ENCODE results near the gene FAM227B. TPM values are rescaled to one million over a fixed set of nuclear protein-coding genes. Genes with fewer than 3 reads are reported as not detected.

The FAM227B gene
- total and polyA plus RNA-seq, 2 experiments from 2014 or later: 10.4 to 23.6 TPM

DNA sequence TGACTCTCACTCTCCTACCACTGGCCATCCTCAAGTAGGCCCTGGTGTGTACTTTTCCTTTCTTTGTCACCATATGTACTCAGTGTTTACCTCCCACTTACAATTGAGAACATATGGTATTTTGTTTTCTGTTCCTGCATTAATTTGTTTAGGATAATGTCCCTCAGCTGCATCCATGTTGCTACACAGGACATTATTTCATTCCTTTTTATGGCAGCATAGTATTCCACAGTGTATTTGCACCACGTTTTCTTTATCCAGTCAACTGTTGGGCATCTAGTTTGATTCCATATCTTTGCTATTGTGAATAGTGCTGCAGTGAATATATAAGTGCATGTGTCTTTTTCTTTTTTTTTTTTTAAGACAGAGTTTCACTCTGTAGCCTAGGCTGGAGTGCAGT, 324.4 kb downstream of the FAM227B start:
- Histone ChIP-seq H3K27ac (no peak overlapping the region), H3K9me3 (ENCODE audit: low read depth) (no peaks in the 10 kb centered on the region), H3K36me3 (peaks cover 5% of the 10 kb centered on the region), H3K4me1 (ENCODE audit: low read depth) (no peaks in the 10 kb centered on the region), H3K27me3 (no peaks in the 10 kb centered on the region), H3K4me3 (no peak overlapping the region)
- TF ChIP-seq, protein P1, sequence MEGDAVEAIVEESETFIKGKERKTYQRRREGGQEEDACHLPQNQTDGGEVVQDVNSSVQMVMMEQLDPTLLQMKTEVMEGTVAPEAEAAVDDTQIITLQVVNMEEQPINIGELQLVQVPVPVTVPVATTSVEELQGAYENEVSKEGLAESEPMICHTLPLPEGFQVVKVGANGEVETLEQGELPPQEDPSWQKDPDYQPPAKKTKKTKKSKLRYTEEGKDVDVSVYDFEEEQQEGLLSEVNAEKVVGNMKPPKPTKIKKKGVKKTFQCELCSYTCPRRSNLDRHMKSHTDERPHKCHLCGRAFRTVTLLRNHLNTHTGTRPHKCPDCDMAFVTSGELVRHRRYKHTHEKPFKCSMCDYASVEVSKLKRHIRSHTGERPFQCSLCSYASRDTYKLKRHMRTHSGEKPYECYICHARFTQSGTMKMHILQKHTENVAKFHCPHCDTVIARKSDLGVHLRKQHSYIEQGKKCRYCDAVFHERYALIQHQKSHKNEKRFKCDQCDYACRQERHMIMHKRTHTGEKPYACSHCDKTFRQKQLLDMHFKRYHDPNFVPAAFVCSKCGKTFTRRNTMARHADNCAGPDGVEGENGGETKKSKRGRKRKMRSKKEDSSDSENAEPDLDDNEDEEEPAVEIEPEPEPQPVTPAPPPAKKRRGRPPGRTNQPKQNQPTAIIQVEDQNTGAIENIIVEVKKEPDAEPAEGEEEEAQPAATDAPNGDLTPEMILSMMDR (IDR thresholded peaks at IDR 0.05; ENCODE audit: low read depth, low read length): no peak
- no peak for DNase-seq (ENCODE audit: low read depth in 1 of 2, low spot score in 1 of 2)

DNA sequence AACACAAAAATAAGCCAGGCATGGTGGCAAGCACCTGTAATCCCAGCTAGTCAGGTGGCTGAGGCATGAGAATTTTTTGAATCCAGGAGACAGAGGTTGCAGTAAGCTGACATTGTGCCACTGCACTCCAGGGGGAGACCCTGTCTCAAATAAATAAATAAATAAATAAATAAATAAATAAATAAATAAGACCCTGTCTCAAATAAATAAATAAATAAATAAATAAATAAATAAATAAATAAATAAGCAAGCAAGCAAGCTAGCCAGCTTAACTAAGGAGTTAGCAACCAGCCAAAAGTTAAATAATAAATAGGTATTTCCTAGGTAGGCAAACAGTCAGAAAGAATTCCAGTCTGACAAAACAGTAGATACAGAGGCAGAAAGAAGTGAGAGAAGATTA, 326.7 kb downstream of the FAM227B start:
- H3K27me3 ChIP-seq: no peaks in the 10 kb centered on the region
- H3K36me3 ChIP-seq: peaks cover 5% of the 10 kb centered on the region
- TF ChIP-seq, protein P1 (IDR thresholded peaks at IDR 0.05; ENCODE audit: low read depth, low read length): no peak
- no peaks in the 10 kb centered on the region for H3K9me3 ChIP-seq (ENCODE audit: low read depth)
- H3K27ac ChIP-seq: no peak overlapping the region
- no peak for DNase-seq (ENCODE audit: low read depth in 1 of 2, low spot score in 1 of 2)
- H3K4me1 ChIP-seq (ENCODE audit: low read depth): no peaks in the 10 kb centered on the region
- no peak overlapping the region for H3K4me3 ChIP-seq

DNA sequence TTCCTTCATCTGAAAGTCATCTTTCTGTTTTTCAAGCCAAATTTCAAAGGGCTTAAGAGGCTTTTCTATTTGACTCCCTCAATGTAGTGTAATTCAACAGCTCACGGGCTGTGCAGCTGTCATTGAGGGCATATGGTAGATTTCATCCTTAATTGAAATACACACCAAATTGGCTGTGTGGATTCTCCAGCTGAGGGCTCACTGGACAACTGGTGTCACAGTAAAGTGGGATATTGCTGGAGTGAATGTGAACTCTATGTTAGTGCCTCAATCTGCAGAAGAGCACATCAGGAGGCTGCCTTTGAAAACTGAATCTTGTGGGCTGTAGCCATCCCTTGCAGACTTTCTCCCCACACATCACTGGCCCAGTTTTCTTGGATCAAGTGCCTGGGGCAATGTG, 330.4 kb downstream of the FAM227B start:
- no peaks in the 10 kb centered on the region for H3K27me3 ChIP-seq
- no peak for DNase-seq (ENCODE audit: low read depth in 1 of 2, low spot score in 1 of 2)
- H3K4me3 ChIP-seq: no peak overlapping the region
- no peak overlapping the region for H3K27ac ChIP-seq
- no peaks in the 10 kb centered on the region for H3K9me3 ChIP-seq (ENCODE audit: low read depth)
- TF ChIP-seq, protein P1 (IDR thresholded peaks at IDR 0.05; ENCODE audit: low read depth, low read length): no peak
- no peaks in the 10 kb centered on the region for H3K4me1 ChIP-seq (ENCODE audit: low read depth)
- H3K36me3 ChIP-seq: peaks cover 5% of the 10 kb centered on the region

DNA sequence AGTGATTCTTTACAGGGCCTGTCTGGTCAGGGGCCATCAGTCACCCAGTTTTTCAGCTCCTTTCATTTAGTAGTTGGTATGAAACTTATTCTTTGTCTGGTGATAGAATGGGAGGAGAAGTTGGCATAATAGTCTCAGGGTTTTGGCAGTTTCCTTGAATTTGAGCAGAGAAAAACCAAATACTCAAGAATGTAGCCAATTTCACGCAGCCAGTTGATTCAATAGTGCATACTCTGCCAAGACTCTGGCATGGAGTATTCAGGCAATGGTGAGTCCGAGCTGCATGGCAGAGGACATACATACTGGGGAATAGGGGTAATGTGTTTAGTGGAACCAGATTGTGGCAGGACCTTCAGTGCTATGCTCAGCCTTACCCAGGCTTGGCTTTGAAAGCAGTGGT, 332.2 kb downstream of the FAM227B start:
- no peaks in the 10 kb centered on the region for H3K27me3 ChIP-seq
- H3K36me3 ChIP-seq: peaks cover 5% of the 10 kb centered on the region
- no peak overlapping the region for H3K4me3 ChIP-seq
- no peaks in the 10 kb centered on the region for H3K4me1 ChIP-seq (ENCODE audit: low read depth)
- H3K27ac ChIP-seq: no peak overlapping the region
- H3K9me3 ChIP-seq (ENCODE audit: low read depth): no peaks in the 10 kb centered on the region
- DNase-seq (ENCODE audit: low read depth in 1 of 2, low spot score in 1 of 2): no peak
- TF ChIP-seq, protein P1 (IDR thresholded peaks at IDR 0.05; ENCODE audit: low read depth, low read length): no peak

DNA sequence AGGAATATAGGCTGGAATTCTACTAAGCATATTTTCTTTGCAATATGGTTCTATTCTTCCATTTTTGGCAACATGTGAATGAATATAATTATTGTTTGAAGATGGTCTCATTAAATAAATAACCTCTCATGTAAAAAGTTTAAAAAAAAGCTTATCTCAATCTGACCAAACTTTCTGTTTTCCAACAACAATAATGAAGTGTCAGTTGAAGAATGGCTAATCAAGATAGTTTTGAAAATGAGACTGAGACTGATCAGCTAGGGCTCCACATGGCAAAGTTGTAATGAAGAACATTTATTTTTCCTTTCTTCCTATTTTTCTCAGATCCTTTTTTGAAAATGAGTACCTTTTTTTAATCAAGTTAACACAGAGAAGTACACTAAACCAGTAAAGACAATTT, 333.1 kb downstream of the FAM227B start:
- H3K27me3 ChIP-seq: no peaks in the 10 kb centered on the region
- TF ChIP-seq, protein P1 (IDR thresholded peaks at IDR 0.05; ENCODE audit: low read depth, low read length): no peak
- DNase-seq (ENCODE audit: low read depth in 1 of 2, low spot score in 1 of 2): no peak
- no peaks in the 10 kb centered on the region for H3K4me1 ChIP-seq (ENCODE audit: low read depth)
- H3K9me3 ChIP-seq (ENCODE audit: low read depth): no peaks in the 10 kb centered on the region
- H3K36me3 ChIP-seq: no peaks in the 10 kb centered on the region
- no peak overlapping the region for H3K4me3 ChIP-seq
- H3K27ac ChIP-seq: no peak overlapping the region
